Uterus (tissue), 2 donors: ENCODE measurements around the gene STC2.

ENCODE experiments used
- POLR2A ChIP-seq, 2 donors: fragments of 450-650 bp; IDR thresholded peaks; one replicate each; pipeline ENCODE4 v1.6.1; 2016; ENCODE audit warnings: antibody characterized with exemption in 2 of 2, mild to moderate bottlenecking in 1 of 2, moderate library complexity in 1 of 2
- TF ChIP-seq, protein P1 (sequence below), 4 experiments: fragments of 200-600 bp in 2 of 4; fragments of 450-650 bp in 2 of 4; sonication (generic) in 2 of 4; IDR thresholded peaks; one replicate each; pipeline ENCODE4 v1.5.1; 2016 to 2019; ENCODE audit warnings: antibody characterized with exemption in 4 of 4, mild to moderate bottlenecking in 2 of 4, moderate library complexity in 1 of 4

DNA sequence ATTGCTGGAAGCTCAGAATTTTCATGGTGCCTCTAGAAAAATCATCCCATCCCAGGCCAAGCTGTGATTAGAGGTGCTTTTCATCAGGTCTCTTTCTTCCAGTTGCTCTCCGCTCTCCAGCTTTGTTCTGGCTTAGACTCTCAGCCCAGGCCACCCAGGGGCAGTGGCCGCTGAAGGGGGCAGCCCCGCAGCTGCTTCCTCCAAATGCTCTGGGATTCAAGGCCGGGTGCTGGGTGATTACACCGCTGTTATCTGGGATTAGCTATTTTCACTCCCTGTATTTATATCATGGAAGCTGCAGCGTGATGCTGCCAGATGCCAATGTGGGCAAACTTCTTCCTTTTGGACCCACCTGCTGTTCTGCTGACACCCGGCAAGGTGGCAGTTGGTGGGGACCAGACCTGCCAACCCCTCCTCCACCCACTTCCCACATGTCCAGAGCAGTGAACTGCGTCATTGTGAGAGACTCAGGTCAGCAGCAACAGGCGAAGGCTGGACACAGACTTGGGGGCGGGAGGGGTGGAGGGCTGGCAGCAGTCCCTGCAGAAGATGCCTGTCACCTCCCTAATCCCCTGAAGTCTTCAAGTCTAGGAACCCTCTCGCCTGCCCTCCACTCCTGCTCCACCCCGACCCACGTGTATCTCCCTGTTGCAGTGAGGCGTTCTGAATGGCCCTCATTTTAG lies 59.3 kb downstream of the STC2 start:
- TF ChIP-seq, protein P1, sequence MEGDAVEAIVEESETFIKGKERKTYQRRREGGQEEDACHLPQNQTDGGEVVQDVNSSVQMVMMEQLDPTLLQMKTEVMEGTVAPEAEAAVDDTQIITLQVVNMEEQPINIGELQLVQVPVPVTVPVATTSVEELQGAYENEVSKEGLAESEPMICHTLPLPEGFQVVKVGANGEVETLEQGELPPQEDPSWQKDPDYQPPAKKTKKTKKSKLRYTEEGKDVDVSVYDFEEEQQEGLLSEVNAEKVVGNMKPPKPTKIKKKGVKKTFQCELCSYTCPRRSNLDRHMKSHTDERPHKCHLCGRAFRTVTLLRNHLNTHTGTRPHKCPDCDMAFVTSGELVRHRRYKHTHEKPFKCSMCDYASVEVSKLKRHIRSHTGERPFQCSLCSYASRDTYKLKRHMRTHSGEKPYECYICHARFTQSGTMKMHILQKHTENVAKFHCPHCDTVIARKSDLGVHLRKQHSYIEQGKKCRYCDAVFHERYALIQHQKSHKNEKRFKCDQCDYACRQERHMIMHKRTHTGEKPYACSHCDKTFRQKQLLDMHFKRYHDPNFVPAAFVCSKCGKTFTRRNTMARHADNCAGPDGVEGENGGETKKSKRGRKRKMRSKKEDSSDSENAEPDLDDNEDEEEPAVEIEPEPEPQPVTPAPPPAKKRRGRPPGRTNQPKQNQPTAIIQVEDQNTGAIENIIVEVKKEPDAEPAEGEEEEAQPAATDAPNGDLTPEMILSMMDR (IDR thresholded peaks at IDR 0.05): no peak
- TF ChIP-seq POLR2A (IDR thresholded peaks at IDR 0.05): no peak
